ENCODE data around the gene TKTL1.

- no peak for TF ChIP-seq TAF1 (IDR thresholded peaks at IDR 0.05; ENCODE audit: borderline replicate concordance, low read depth, low read length)
- TF ChIP-seq POLR2AphosphoS5 (IDR thresholded peaks at IDR 0.05; ENCODE audit: low read depth, low read length): no peak
These were observed 13.6 kb downstream of the TKTL1 start for GRCh38 chrX:154309041-154309775.
